HCT116 (cell line): ENCODE data around the gene ACAP3.
"Not testable (repeated sequence)": the region's sequence is repeated elsewhere in the genome, so short reads cannot be mapped to it uniquely, and the experiment has no call there.

Experiments
- CEBPB ChIP-seq: IDR thresholded peaks from 2 replicates; pipeline ENCODE4 v1.6.1; 2012; ENCODE audit warnings: low read depth
- CTCF ChIP-seq, 3 experiments: fragments of 200-600 bp in 1 of 3; sonication (generic) in 1 of 3; IDR thresholded peaks in 2 of 3; conservative IDR thresholded peaks in 1 of 3; 2 replicates each; pipeline ENCODE4 v1.5.1; 2012 to 2017; ENCODE audit warnings: low read depth in 2 of 3, low read length in 2 of 3, antibody characterized with exemption in 1 of 3, borderline replicate concordance in 1 of 3, control low read depth in 1 of 3, mild to moderate bottlenecking in 1 of 3, mixed read lengths in 1 of 3, mixed run types in 1 of 3, moderate library complexity in 1 of 3; ENCODE audit not compliant: insufficient read depth in 1 of 3
- EGR1 ChIP-seq: IDR thresholded peaks from 2 replicates; pipeline ENCODE4 v1.6.1; 2012; ENCODE audit warnings: low read depth
- ELF1 ChIP-seq: IDR thresholded peaks from 2 replicates; pipeline ENCODE4 v1.6.1; 2012; ENCODE audit warnings: low read depth, borderline replicate concordance
- EZH2 ChIP-seq: fragments of 200-600 bp; sonication (generic); IDR thresholded peaks from 2 replicates; pipeline ENCODE4 v1.6.1; 2017; ENCODE audit warnings: antibody characterized with exemption, mixed run types
- EZH2phosphoT487 ChIP-seq: fragments of 200-600 bp; IDR thresholded peaks from 2 replicates; pipeline ENCODE4 v1.6.1; 2018; ENCODE audit warnings: antibody characterized with exemption, borderline replicate concordance
- MAX ChIP-seq: IDR thresholded peaks from 2 replicates; pipeline ENCODE4 v1.6.1; 2012
- POLR2A ChIP-seq: IDR thresholded peaks from 2 replicates; pipeline ENCODE4 v1.7.0; 2011; ENCODE audit warnings: borderline replicate concordance; ENCODE audit not compliant: insufficient read depth, insufficient read length; ENCODE audit errors: extremely low read depth
- POLR2AphosphoS5 ChIP-seq: IDR thresholded peaks from 2 replicates; pipeline ENCODE4 v1.6.1; 2011; ENCODE audit warnings: mild to moderate bottlenecking, low read depth, low read length, moderate library complexity
- REST ChIP-seq: IDR thresholded peaks from 2 replicates; pipeline ENCODE4 v1.6.1; 2012; ENCODE audit warnings: low read depth
- SP1 ChIP-seq: IDR thresholded peaks from 2 replicates; pipeline ENCODE4 v1.6.1; 2012; ENCODE audit warnings: low read depth
- SRF ChIP-seq: IDR thresholded peaks from 2 replicates; pipeline ENCODE4 v1.6.1; 2012; ENCODE audit warnings: low read depth
- YY1 ChIP-seq: IDR thresholded peaks from 2 replicates; pipeline ENCODE4 v1.6.1; 2011; ENCODE audit warnings: low read length, low read depth, moderate library complexity, mild to moderate bottlenecking; ENCODE audit not compliant: insufficient replicate concordance; ENCODE audit errors: extremely low read depth

- TF ChIP-seq CTCF (IDR thresholded peaks at IDR 0.05 in 2 of 3, conservative IDR thresholded peaks at IDR 0.05 in 1 of 3; ENCODE audit: borderline replicate concordance in 1 of 3, insufficient read depth in 1 of 3, low read depth in 2 of 3, low read length in 2 of 3); POLR2A; POLR2AphosphoS5; SP1; REST; EZH2; YY1; EGR1; MAX; SRF; ELF1; CEBPB; EZH2phosphoT487: not testable (repeated sequence)
Measured at GRCh38 chr1:1316199-1316598, 8.5 kb upstream of the ACAP3 start.
